Parathyroid adenoma (tissue), 2 donors: Measurements from ENCODE around the gene MRPL10.
A peak's percentile ranks its signal among the peaks of the same experiment; 100 is the strongest.

ENCODE experiments used
- H2AFZ ChIP-seq: fragments of 300-600 bp; sonication (generic); one replicate; pipeline ENCODE4 v1.7.0; 2017; ENCODE audit warnings: antibody characterized with exemption, mild to moderate bottlenecking
- H3K27ac ChIP-seq: fragments of 300-600 bp; sonication (generic); one replicate; pipeline ENCODE4 v1.7.0; 2017
- H3K27me3 ChIP-seq: fragments of 300-600 bp; sonication (generic); one replicate; pipeline ENCODE4 v1.7.0; 2017; ENCODE audit warnings: low read length; ENCODE audit not compliant: control insufficient read depth, insufficient read depth
- H3K36me3 ChIP-seq: fragments of 300-600 bp; sonication (generic); one replicate; pipeline ENCODE4 v1.7.0; 2017; ENCODE audit warnings: low read length; ENCODE audit not compliant: control insufficient read depth, insufficient read depth
- H3K4me1 ChIP-seq: fragments of 300-600 bp; sonication (generic); one replicate; pipeline ENCODE4 v1.7.0; 2017; ENCODE audit warnings: control low read depth
- H3K4me2 ChIP-seq: fragments of 300-600 bp; sonication (generic); one replicate; pipeline ENCODE4 v1.7.0; 2017; ENCODE audit warnings: low read length
- H3K4me3 ChIP-seq: fragments of 300-600 bp; sonication (generic); one replicate; pipeline ENCODE4 v1.7.0; 2017; ENCODE audit warnings: low read depth, low read length
- H3K79me2 ChIP-seq: fragments of 300-600 bp; sonication (generic); one replicate; pipeline ENCODE4 v1.7.0; 2017; ENCODE audit warnings: control low read depth
- H3K9ac ChIP-seq: fragments of 300-600 bp; sonication (generic); one replicate; pipeline ENCODE4 v1.7.0; 2017; ENCODE audit warnings: mild to moderate bottlenecking
- H3K9me3 ChIP-seq: fragments of 300-600 bp; sonication (generic); one replicate; pipeline ENCODE4 v1.7.0; 2017; ENCODE audit warnings: low read length; ENCODE audit not compliant: control insufficient read depth
- CTCF ChIP-seq: fragments of 300-600 bp; sonication (generic); IDR thresholded peaks from one replicate; pipeline ENCODE4 v1.7.0; 2017; ENCODE audit warnings: antibody characterized with exemption, mild to moderate bottlenecking
- donor health status: primary hyperparathyroidism.

MRPL10 gene

GRCh38 chr17:47792979-47793378 is 38.4 kb downstream of the MRPL10 start:
- Histone ChIP-seq H3K9me3 (no peaks in the 10 kb centered on the region), H2AFZ (no peak overlapping the region), H3K4me1 (no peaks in the 10 kb centered on the region), H3K27ac (no peak overlapping the region), H3K27me3 (no peaks in the 10 kb centered on the region), H3K9ac (no peak overlapping the region), H3K36me3 (no peaks in the 10 kb centered on the region), H3K4me2 (no peak overlapping the region), H3K4me3 (no peak overlapping the region), H3K79me2 (no peaks in the 10 kb centered on the region)
- no peak for TF ChIP-seq CTCF

DNA sequence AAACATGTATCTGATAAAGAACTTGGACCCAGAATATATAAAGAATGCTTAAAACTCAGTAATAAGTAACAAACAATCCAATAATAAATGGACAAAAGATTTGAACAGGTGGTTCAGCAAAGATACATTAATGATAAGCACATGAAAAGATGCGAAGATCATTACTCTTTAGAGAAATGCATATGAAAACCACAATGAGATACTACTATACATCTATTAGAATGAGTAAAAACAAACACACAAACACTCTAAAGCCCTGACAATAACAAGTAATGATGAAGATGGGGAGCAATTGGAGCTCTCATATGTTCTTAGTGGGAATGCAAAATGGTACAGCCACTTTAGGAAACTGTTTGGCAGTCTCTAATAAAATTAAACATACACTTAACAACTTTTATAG is 38.9 kb downstream of the MRPL10 start:
- Histone ChIP-seq H3K4me3 (no peak overlapping the region), H3K9me3 (no peaks in the 10 kb centered on the region), H3K9ac (no peak overlapping the region), H2AFZ (no peak overlapping the region), H3K79me2 (no peaks in the 10 kb centered on the region), H3K36me3 (no peaks in the 10 kb centered on the region), H3K4me1 (no peaks in the 10 kb centered on the region), H3K27ac (no peak overlapping the region), H3K4me2 (no peak overlapping the region), H3K27me3 (no peaks in the 10 kb centered on the region)
- TF ChIP-seq CTCF: no peak

DNA sequence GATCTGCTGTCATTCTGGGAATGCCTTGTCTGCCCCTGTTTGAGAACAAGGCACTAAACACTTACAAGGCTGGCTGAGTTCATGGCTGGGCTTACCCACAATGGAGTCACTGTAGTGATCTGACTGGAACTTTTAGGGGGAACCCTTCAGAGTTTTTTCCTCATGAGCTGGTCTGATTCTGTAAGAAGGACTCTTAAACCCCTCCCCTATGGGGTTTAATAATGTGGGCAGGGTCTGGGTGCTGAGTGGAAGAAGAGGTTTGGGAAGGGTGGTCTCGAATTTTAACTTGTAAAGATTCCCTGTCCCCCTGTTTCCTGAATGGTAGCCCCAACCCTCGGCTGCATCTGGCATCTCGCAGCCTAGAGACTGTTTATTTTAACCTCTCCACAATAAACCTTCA is 40.3 kb downstream of the MRPL10 start:
- H3K27me3 ChIP-seq: no peaks in the 10 kb centered on the region
- no peak overlapping the region for H2AFZ ChIP-seq
- H3K27ac ChIP-seq: no peak overlapping the region
- H3K4me2 ChIP-seq: no peak overlapping the region
- H3K4me1 ChIP-seq: no peaks in the 10 kb centered on the region
- no peak for TF ChIP-seq CTCF
- no peaks in the 10 kb centered on the region for H3K79me2 ChIP-seq
- H3K9ac ChIP-seq: no peak overlapping the region
- no peaks in the 10 kb centered on the region for H3K9me3 ChIP-seq
- no peak overlapping the region for H3K4me3 ChIP-seq
- H3K36me3 ChIP-seq: no peaks in the 10 kb centered on the region

DNA sequence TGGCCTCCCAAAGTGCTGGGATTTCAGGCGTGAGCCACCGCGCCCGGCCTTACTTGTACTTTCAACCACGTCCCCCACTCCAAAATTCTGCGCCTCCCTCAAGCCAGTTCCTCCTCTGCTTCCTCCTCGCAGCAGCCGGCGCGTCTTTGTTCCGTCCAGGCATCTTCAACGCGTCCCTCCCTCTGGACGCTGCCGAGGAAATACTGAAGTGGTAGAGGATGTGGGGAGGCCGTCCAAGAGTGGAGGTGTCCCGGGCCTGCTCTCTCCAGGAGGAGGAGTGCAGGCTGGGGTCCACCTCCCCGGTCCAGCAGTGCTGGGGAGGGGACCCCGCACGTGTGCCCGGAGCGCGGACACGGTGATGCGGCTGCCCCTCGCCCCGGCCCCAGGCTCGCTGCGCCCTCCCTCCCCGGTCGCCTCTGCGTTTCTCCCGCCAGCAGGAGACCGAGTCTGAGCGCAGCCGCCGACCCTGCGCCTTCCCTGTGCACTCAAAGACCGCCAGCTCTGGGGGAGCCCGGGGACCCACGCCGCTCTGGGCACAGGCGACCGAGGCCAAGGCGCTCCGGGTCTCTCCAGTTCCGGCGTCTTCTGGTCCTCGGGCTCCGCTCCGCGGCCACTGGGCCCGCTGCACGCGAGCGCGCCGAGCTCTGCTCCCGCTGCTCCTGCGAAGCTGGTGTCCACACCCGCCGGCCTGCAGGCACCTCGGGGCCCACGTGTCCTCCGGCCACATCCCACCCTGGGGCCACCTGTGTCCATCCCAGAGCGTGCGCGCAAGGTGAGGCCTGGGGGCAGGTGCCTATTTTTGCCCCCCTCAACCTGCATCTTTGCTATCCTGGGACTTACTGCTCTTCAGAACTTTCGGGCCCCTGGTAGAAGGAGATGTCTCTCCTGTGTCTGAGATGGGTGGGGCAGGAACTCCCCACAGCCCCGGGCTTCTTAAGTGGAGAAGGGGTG is 41.5 kb downstream of the MRPL10 start:
- Histone ChIP-seq H3K79me2 (no peaks in the 10 kb centered on the region), H3K9ac (no peak overlapping the region), H3K4me2 (peak overlapping the region; percentile 30), H3K4me1 (no peaks in the 10 kb centered on the region), H3K27me3 (no peaks in the 10 kb centered on the region), H3K4me3 (no peak overlapping the region), H3K9me3 (no peaks in the 10 kb centered on the region), H3K36me3 (no peaks in the 10 kb centered on the region), H2AFZ (peak overlapping the region; percentile 80), H3K27ac (no peak overlapping the region)
- TF ChIP-seq CTCF: peak; percentile 43
